VCaP (cell line): ENCODE results near the gene TMEM198.

Source experiments
- H3K27ac ChIP-seq: fragments of 450-650 bp; 2 replicates; pipeline ENCODE4 v1.5.1; 2017
- TF ChIP-seq, protein P1 (sequence below): fragments of 450-650 bp; conservative IDR thresholded peaks from 2 replicates; pipeline ENCODE4 v1.5.1; 2017; ENCODE audit warnings: mild to moderate bottlenecking, moderate library complexity

The TMEM198 gene

DNA sequence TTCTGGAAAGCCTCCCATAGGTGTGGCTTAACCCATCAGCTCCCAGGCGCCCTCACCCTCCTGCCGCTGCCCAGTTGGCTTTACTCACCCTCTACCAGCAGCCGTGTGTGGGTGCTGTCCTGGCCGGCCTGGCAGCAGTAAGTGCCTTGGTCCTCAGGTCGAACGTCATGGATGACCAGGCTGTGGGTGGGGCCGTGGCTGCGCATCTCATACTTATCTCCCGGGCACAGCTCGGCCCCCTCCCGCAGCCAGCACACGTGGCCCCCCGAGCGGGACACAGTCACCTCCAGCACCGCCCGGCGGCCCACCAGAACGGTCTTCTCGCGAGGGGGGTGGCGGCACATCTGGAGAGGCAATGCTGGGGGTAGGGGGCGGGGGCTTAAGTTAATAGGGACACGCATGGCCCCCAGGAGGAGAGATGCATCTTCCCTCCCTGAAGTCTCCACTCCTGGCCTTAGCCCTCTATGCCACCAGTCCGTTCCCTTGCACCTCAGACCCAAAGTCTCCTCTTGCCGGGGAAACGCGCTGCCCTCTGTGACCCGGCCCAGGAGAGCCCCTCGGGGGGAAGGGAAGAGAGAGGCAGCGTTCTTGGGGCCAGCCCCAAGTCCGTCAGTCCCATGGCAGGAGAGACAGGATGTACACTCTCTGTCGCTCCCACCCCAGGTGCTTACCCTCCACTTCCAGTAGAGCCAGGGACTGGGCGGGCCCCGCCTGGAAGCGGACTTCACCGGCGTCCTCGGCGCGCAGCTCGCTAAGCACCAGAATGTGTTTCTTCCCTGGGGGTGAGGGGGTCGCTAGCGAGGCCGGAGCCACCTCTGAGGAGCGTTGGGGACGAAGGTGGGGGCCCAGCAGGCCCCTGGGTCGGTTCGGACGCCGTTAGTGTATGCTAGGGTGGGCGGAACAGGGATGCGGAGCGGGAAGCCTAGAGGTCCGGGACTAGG, 7.9 kb downstream of the TMEM198 start:
- peak overlapping the region; percentile 68 for H3K27ac ChIP-seq
- TF ChIP-seq, protein P1, sequence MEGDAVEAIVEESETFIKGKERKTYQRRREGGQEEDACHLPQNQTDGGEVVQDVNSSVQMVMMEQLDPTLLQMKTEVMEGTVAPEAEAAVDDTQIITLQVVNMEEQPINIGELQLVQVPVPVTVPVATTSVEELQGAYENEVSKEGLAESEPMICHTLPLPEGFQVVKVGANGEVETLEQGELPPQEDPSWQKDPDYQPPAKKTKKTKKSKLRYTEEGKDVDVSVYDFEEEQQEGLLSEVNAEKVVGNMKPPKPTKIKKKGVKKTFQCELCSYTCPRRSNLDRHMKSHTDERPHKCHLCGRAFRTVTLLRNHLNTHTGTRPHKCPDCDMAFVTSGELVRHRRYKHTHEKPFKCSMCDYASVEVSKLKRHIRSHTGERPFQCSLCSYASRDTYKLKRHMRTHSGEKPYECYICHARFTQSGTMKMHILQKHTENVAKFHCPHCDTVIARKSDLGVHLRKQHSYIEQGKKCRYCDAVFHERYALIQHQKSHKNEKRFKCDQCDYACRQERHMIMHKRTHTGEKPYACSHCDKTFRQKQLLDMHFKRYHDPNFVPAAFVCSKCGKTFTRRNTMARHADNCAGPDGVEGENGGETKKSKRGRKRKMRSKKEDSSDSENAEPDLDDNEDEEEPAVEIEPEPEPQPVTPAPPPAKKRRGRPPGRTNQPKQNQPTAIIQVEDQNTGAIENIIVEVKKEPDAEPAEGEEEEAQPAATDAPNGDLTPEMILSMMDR, result no peak

DNA sequence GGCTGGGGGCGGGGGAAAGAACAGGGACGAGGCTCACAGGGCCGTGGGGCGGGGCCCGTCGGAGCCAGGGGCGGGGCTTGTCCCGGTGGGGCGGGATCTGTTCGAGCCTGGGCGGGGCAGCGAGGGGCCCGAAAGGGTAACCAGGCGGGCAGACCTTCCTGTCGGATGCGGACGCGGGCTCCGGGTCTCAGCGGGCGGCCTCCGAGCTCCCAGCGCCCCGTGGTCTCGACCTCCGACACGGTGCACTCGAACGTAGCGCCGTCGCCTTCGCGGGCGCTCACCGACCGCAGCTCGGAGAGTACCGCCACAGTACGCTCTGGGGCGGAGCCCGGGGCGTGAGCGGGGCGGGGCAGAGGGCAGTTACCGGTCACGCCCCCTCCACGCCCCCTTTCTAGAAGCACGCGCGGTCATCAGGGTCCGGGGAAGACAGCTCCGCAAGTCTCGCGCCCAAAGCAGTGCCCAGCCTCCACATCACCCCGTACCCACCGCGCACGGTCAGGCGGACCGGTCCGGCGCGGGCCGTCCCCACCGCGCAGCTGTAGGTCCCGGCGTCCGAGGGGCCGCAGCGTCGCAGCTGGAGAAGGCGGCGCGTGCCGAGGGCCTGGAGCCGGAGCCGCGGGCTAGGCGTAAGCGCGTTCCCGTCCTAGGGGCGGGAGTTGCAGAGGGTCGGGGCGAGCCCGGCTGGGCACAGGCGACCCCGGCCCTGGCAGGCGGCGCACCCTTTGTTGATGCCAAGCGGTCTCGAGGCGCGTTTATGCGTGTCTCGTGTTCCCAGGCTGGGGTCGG, 8.7 kb downstream of the TMEM198 start:
- peak overlapping the region; percentile 68 for H3K27ac ChIP-seq
- TF ChIP-seq, protein P1, result no peak

- TF ChIP-seq, protein P1, result no peak
These were observed 9.3 kb downstream of the TMEM198 start for GRCh38 chr2:219553168-219553417.

GRCh38 chr2:219553463-219553963, 9.7 kb downstream of the TMEM198 start:
- H3K27ac ChIP-seq, result no peak overlapping the region
- TF ChIP-seq, protein P1, result no peak

More at GRCh38 chr2:219553168-219553417, 9.3 kb downstream of the TMEM198 start:
- peak overlapping the region; percentile 68; the same call in 1 of the 2 replicates for H3K27ac ChIP-seq

GRCh38 chr2:219554350-219554749, 10.5 kb downstream of the TMEM198 start:
- TF ChIP-seq, protein P1, result no peak
- no peak overlapping the region for H3K27ac ChIP-seq

GRCh38 chr2:219555956-219556355, 12.1 kb downstream of the TMEM198 start:
- TF ChIP-seq, protein P1, result no peak
- H3K27ac ChIP-seq, result no peak overlapping the region

GRCh38 chr2:219556413-219556812, 12.6 kb downstream of the TMEM198 start:
- TF ChIP-seq, protein P1, result no peak
- no peak overlapping the region for H3K27ac ChIP-seq
